Activated naive CD4-positive, alpha-beta T cell treated with anti-CD3 and anti-CD28 coated beads, Interleukin-2, amount 10 ng/mL, durations not matched to agents 7 days and 5 days (primary cell): ENCODE measurements around the gene CROCC2.

ENCODE experiments used
- CTCF ChIA-PET: fragments of 350-600 bp; sonication (Branson Sonifier 250); formaldehyde crosslinking; loops from one replicate; lab custom pipeline; 2021; ENCODE audit warnings: antibody characterized with exemption; lab: Charles Lee
- DNase-seq: peaks from one replicate; pipeline ENCODE4 v3.0.0-alpha.2; 2020
- H3K27ac Mint-ChIP-seq: one replicate; pipeline ENCODE4 v1.8.0; 2021; ENCODE audit warnings: mild to moderate bottlenecking, moderate library complexity, mixed read lengths
- H3K27me3 Mint-ChIP-seq: one replicate; pipeline ENCODE4 v1.8.0; 2021; ENCODE audit warnings: mild to moderate bottlenecking, mixed read lengths
- H3K36me3 Mint-ChIP-seq: one replicate; pipeline ENCODE4 v1.8.0; 2021; ENCODE audit warnings: mixed read lengths
- H3K4me1 Mint-ChIP-seq: one replicate; pipeline ENCODE4 v1.8.0; 2021; ENCODE audit warnings: mixed read lengths
- H3K4me3 Mint-ChIP-seq: one replicate; pipeline ENCODE4 v1.8.0; 2021; ENCODE audit warnings: mild to moderate bottlenecking, moderate library complexity, mixed read lengths
- H3K9me3 Mint-ChIP-seq: one replicate; pipeline ENCODE4 v1.8.0; 2021; ENCODE audit warnings: mixed read lengths

Gene CROCC2

GRCh38 chr2:241031436-241032165 lies 125.5 kb downstream of the CROCC2 start:
- Mint-ChIP-seq H3K27ac (no peak overlapping the region), H3K9me3 (peaks cover 3% of the 10 kb centered on the region), H3K36me3 (no peaks in the 10 kb centered on the region), H3K4me1 (peaks cover 2% of the 10 kb centered on the region), H3K4me3 (no peak overlapping the region), H3K27me3 (peaks cover 30% of the 10 kb centered on the region)
- CTCF ChIA-PET, result no interaction called here
- no peak for DNase-seq

GRCh38 chr2:241033336-241033987 lies 127.3 kb downstream of the CROCC2 start:
- no peaks in the 10 kb centered on the region for H3K9me3 Mint-ChIP-seq
- H3K4me3 Mint-ChIP-seq, result no peak overlapping the region
- no peak overlapping the region for H3K27ac Mint-ChIP-seq
- no peak for DNase-seq
- H3K4me1 Mint-ChIP-seq, result peaks cover 17% of the 10 kb centered on the region
- H3K36me3 Mint-ChIP-seq, result no peaks in the 10 kb centered on the region
- H3K27me3 Mint-ChIP-seq, result peaks cover 39% of the 10 kb centered on the region
- CTCF ChIA-PET, result no interaction called here

GRCh38 chr2:241033994-241034393 lies 127.9 kb downstream of the CROCC2 start:
- no peak for DNase-seq
- H3K4me3 Mint-ChIP-seq, result no peak overlapping the region
- H3K4me1 Mint-ChIP-seq, result peaks cover 19% of the 10 kb centered on the region
- H3K9me3 Mint-ChIP-seq, result no peaks in the 10 kb centered on the region
- H3K27ac Mint-ChIP-seq, result no peak overlapping the region
- H3K36me3 Mint-ChIP-seq, result no peaks in the 10 kb centered on the region
- CTCF ChIA-PET, result no interaction called here
- peaks cover 39% of the 10 kb centered on the region for H3K27me3 Mint-ChIP-seq

GRCh38 chr2:241034490-241035141 lies 128.5 kb downstream of the CROCC2 start:
- H3K9me3 Mint-ChIP-seq, result no peaks in the 10 kb centered on the region
- H3K27ac Mint-ChIP-seq, result no peak overlapping the region
- no peak overlapping the region for H3K4me3 Mint-ChIP-seq

DNA sequence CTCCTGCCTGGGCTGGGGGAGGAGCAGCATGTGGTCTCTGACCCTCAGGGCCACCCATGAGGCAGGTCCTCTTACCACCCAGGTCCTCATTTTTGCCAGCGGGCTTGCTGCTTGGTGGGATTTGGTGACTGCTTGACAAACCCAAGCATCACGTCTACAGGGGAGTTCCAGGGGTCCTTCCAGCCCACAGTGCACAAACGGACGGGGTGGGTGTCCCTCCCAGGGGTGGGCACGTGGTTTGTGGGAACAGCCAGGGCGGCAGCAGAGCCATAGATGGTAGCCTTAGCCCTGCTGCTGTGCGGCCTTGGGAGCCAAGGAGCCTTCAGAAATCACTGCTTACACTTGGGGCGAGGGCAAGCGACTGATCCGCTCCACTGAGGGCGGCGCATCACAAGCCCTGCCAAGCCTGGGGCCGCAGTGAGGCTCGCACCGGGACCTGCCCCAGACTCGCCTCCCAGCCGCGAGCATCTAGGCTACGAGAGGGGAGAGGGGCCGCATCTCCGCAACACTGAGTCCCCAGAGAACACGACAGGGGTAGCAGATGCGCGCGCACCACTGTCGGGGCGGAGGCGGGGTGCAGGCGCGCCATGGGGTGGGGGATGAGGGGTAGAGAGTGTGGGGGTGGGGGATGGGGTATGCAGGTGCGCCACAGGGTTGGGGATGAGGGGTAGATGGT lies 129.1 kb downstream of the CROCC2 start:
- DNase-seq, result peak; percentile 40
- no peaks in the 10 kb centered on the region for H3K9me3 Mint-ChIP-seq
- peaks cover 39% of the 10 kb centered on the region for H3K27me3 Mint-ChIP-seq
- H3K4me3 Mint-ChIP-seq, result no peak overlapping the region
- peaks cover 20% of the 10 kb centered on the region for H3K4me1 Mint-ChIP-seq
- CTCF ChIA-PET, result no interaction called here
- no peak overlapping the region for H3K27ac Mint-ChIP-seq
- no peaks in the 10 kb centered on the region for H3K36me3 Mint-ChIP-seq

More at GRCh38 chr2:241034490-241035141, 128.5 kb downstream of the CROCC2 start:
- Mint-ChIP-seq H3K4me1 (peaks cover 19% of the 10 kb centered on the region), H3K36me3 (no peaks in the 10 kb centered on the region), H3K27me3 (peaks cover 39% of the 10 kb centered on the region)
- DNase-seq, result no peak
- CTCF ChIA-PET, result no interaction called here

- CTCF ChIA-PET, result no interaction called here
- Mint-ChIP-seq H3K4me1 (peaks cover 25% of the 10 kb centered on the region), H3K4me3 (peak overlapping the region; percentile 72), H3K27ac (peak overlapping the region; percentile 86), H3K36me3 (peaks cover 3% of the 10 kb centered on the region), H3K9me3 (no peaks in the 10 kb centered on the region), H3K27me3 (peaks cover 44% of the 10 kb centered on the region)
- DNase-seq, result no peak
Observed at GRCh38 chr2:241035818-241036396, 129.8 kb downstream of the CROCC2 start.

GRCh38 chr2:241036397-241036963 lies 130.3 kb downstream of the CROCC2 start:
- CTCF ChIA-PET, result no interaction called here
- H3K27ac Mint-ChIP-seq, result peak overlapping the region; percentile 86
- peak; percentile 91 for DNase-seq

GRCh38 chr2:241036964-241037421 lies 130.9 kb downstream of the CROCC2 start:
- Mint-ChIP-seq H3K4me3 (peak overlapping the region; percentile 72), H3K27ac (peak overlapping the region; percentile 86), H3K27me3 (peaks cover 52% of the 10 kb centered on the region), H3K9me3 (no peaks in the 10 kb centered on the region), H3K4me1 (peaks cover 31% of the 10 kb centered on the region), H3K36me3 (peaks cover 3% of the 10 kb centered on the region)
- peak; percentile 66 for DNase-seq
- CTCF ChIA-PET, result no interaction called here

More at GRCh38 chr2:241036397-241036963, 130.3 kb downstream of the CROCC2 start:
- Mint-ChIP-seq H3K4me1 (peaks cover 28% of the 10 kb centered on the region), H3K4me3 (peak overlapping the region; percentile 72), H3K9me3 (no peaks in the 10 kb centered on the region), H3K27me3 (peaks cover 46% of the 10 kb centered on the region), H3K36me3 (peaks cover 3% of the 10 kb centered on the region)

- peak overlapping the region; percentile 76 for H3K27ac Mint-ChIP-seq
- no peaks in the 10 kb centered on the region for H3K9me3 Mint-ChIP-seq
- peaks cover 53% of the 10 kb centered on the region for H3K27me3 Mint-ChIP-seq
- H3K4me3 Mint-ChIP-seq, result peak overlapping the region; percentile 72
- CTCF ChIA-PET, result no interaction called here
- peaks cover 31% of the 10 kb centered on the region for H3K4me1 Mint-ChIP-seq
- DNase-seq, result no peak
- peaks cover 3% of the 10 kb centered on the region for H3K36me3 Mint-ChIP-seq
Observed at GRCh38 chr2:241037498-241037897, 131.4 kb downstream of the CROCC2 start.

- H3K4me3 Mint-ChIP-seq, result peak overlapping the region; percentile 72
Observed at GRCh38 chr2:241038374-241039180, 132.4 kb downstream of the CROCC2 start.

GRCh38 chr2:241039416-241039815 lies 133.3 kb downstream of the CROCC2 start:
- Mint-ChIP-seq H3K9me3 (no peaks in the 10 kb centered on the region), H3K27me3 (peaks cover 45% of the 10 kb centered on the region), H3K27ac (no peak overlapping the region), H3K4me1 (peaks cover 31% of the 10 kb centered on the region), H3K4me3 (no peak overlapping the region), H3K36me3 (peaks cover 3% of the 10 kb centered on the region)
- CTCF ChIA-PET, result no interaction called here
- DNase-seq, result no peak

More at GRCh38 chr2:241038374-241039180, 132.4 kb downstream of the CROCC2 start:
- CTCF ChIA-PET, result no interaction called here
- peaks cover 3% of the 10 kb centered on the region for H3K36me3 Mint-ChIP-seq
- H3K27ac Mint-ChIP-seq, result peak overlapping the region; percentile 76
- peaks cover 31% of the 10 kb centered on the region for H3K4me1 Mint-ChIP-seq
- H3K27me3 Mint-ChIP-seq, result peaks cover 52% of the 10 kb centered on the region
- H3K9me3 Mint-ChIP-seq, result no peaks in the 10 kb centered on the region
- DNase-seq, result no peak

GRCh38 chr2:241040081-241040803 lies 134.1 kb downstream of the CROCC2 start:
- H3K36me3 Mint-ChIP-seq, result peaks cover 3% of the 10 kb centered on the region
- no peak overlapping the region for H3K4me3 Mint-ChIP-seq
- CTCF ChIA-PET, result no interaction called here
- peaks cover 31% of the 10 kb centered on the region for H3K4me1 Mint-ChIP-seq
- no peak for DNase-seq
- no peaks in the 10 kb centered on the region for H3K9me3 Mint-ChIP-seq
- H3K27me3 Mint-ChIP-seq, result peaks cover 39% of the 10 kb centered on the region
- H3K27ac Mint-ChIP-seq, result no peak overlapping the region
